ENCODE measurements around the gene PRKCE.

DNA sequence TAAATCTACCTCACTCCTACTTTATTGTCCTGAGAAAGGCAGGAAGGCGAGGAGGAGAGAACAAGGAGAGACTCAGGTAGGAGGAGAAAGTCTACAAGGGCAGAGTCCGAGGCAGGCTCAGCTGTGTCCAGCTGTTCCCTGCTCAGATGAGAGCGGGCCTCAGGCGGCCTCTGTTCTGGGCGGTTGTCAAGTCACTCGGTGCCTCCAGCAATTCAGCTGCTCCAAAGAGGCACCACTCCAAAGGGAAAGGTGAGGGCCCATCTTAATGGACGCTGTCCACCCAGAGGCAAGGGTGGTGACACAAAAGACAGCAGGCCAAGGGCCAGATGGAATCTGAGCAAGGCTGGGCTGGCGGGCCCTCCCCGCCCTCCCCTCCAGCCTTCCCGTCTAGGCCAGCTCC lies 544.3 kb downstream of the PRKCE start:
- TF ChIP-seq, protein P1, sequence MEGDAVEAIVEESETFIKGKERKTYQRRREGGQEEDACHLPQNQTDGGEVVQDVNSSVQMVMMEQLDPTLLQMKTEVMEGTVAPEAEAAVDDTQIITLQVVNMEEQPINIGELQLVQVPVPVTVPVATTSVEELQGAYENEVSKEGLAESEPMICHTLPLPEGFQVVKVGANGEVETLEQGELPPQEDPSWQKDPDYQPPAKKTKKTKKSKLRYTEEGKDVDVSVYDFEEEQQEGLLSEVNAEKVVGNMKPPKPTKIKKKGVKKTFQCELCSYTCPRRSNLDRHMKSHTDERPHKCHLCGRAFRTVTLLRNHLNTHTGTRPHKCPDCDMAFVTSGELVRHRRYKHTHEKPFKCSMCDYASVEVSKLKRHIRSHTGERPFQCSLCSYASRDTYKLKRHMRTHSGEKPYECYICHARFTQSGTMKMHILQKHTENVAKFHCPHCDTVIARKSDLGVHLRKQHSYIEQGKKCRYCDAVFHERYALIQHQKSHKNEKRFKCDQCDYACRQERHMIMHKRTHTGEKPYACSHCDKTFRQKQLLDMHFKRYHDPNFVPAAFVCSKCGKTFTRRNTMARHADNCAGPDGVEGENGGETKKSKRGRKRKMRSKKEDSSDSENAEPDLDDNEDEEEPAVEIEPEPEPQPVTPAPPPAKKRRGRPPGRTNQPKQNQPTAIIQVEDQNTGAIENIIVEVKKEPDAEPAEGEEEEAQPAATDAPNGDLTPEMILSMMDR (conservative IDR thresholded peaks at IDR 0.05), result no peak
- no peak for TF ChIP-seq EZH2 (IDR thresholded peaks at IDR 0.05; ENCODE audit: low read depth)
